OCI-LY3 (cell line): ENCODE data around the gene PIEZO2.

Experiments used
- H2AFZ ChIP-seq: fragments of 200-600, 300-600 bp; shearing (Covaris generic); 2 replicates; pipeline ENCODE4 v1.6.0; 2014; ENCODE audit warnings: antibody characterized with exemption, low read depth, low read length
- H3K27ac ChIP-seq: fragments of 200-600, 300-600 bp; sonication (generic); 2 replicates; pipeline ENCODE4 v1.5.1; 2014; ENCODE audit warnings: mild to moderate bottlenecking, low read length, moderate library complexity, mixed read lengths
- H3K27me3 ChIP-seq: fragments of 200-600, 300-600 bp; sonication (generic); 2 replicates; pipeline ENCODE4 v1.6.1; 2014; ENCODE audit warnings: low read depth, low read length, mixed read lengths
- H3K36me3 ChIP-seq: fragments of 200-600, 300-600 bp; sonication (generic); replicated peaks from 2 replicates; pipeline ENCODE3; 2014; ENCODE audit warnings: low read depth, low read length, mixed read lengths
- H3K4me1 ChIP-seq: fragments of 300-600, 200-600 bp; sonication (generic); 2 replicates; pipeline ENCODE4 v1.6.1; 2014; ENCODE audit warnings: low read length, mixed read lengths
- H3K4me2 ChIP-seq: fragments of 200-600, 300-600 bp; sonication (generic); 2 replicates; pipeline ENCODE4 v1.6.1; 2014; ENCODE audit warnings: low read length, mixed read lengths
- H3K4me3 ChIP-seq: fragments of 300-600, 200-600 bp; sonication (generic); 2 replicates; pipeline ENCODE4 v1.5.1; 2014; ENCODE audit warnings: antibody characterized with exemption, mild to moderate bottlenecking, low read length, moderate library complexity
- H3K79me2 ChIP-seq: fragments of 300-600, 200-600 bp; shearing (Covaris generic); 2 replicates; pipeline ENCODE4 v1.6.1; 2014; ENCODE audit warnings: mild to moderate bottlenecking, low read length, mixed read lengths
- H3K9ac ChIP-seq: fragments of 300-600, 200-600 bp; shearing (Covaris generic); 2 replicates; pipeline ENCODE4 v1.6.0; 2014; ENCODE audit warnings: mild to moderate bottlenecking, low read length, moderate library complexity
- H3K9me3 ChIP-seq: fragments of 200-600, 300-600 bp; shearing (Covaris generic); 2 replicates; pipeline ENCODE4 v1.6.1; 2014; ENCODE audit warnings: low read length, mixed read lengths; ENCODE audit not compliant: insufficient read depth
- H4K20me1 ChIP-seq: fragments of 200-600, 300-600 bp; sonication (generic); 2 replicates; pipeline ENCODE4 v1.6.1; 2016; ENCODE audit warnings: low read length, mixed read lengths; ENCODE audit not compliant: insufficient read depth
- CTCF ChIP-seq: fragments of 200-600, 300-600 bp; sonication (generic); IDR thresholded peaks from 2 replicates; pipeline ENCODE4 v1.5.1; 2014; ENCODE audit warnings: antibody characterized with exemption, low read length, low read depth
- EZH2phosphoT487 ChIP-seq: fragments of 200-600 bp; shearing (Covaris generic); IDR thresholded peaks from 2 replicates; pipeline ENCODE4 v1.6.1; 2018; ENCODE audit warnings: antibody characterized with exemption, mixed run types, low read depth

Gene PIEZO2

GRCh38 chr18:11070593-11070992 is 78.8 kb downstream of the PIEZO2 start:
- no peak overlapping the region for H3K4me2 ChIP-seq
- H4K20me1 ChIP-seq = no peaks in the 10 kb centered on the region
- H3K4me1 ChIP-seq = no peaks in the 10 kb centered on the region
- H3K27ac ChIP-seq = no peak overlapping the region
- no peak overlapping the region for H2AFZ ChIP-seq
- no peak for TF ChIP-seq CTCF
- no peak overlapping the region for H3K9ac ChIP-seq
- H3K79me2 ChIP-seq = no peaks in the 10 kb centered on the region
- H3K9me3 ChIP-seq = no peaks in the 10 kb centered on the region
- no peaks in the 10 kb centered on the region for H3K27me3 ChIP-seq
- no peaks in the 10 kb centered on the region for H3K36me3 ChIP-seq
- no peak overlapping the region for H3K4me3 ChIP-seq

- H3K9ac ChIP-seq = no peak overlapping the region
These were observed 83.3 kb downstream of the PIEZO2 start for GRCh38 chr18:11066038-11066437.

GRCh38 chr18:11064727-11065460 is 84.5 kb downstream of the PIEZO2 start:
- no peak for TF ChIP-seq EZH2phosphoT487
- TF ChIP-seq CTCF = no peak
- Histone ChIP-seq H3K27me3 (no peaks in the 10 kb centered on the region), H3K4me1 (no peaks in the 10 kb centered on the region), H3K36me3 (no peaks in the 10 kb centered on the region), H3K4me3 (no peak overlapping the region), H3K27ac (no peak overlapping the region), H3K79me2 (no peaks in the 10 kb centered on the region), H4K20me1 (no peaks in the 10 kb centered on the region), H2AFZ (no peak overlapping the region), H3K9ac (no peak overlapping the region), H3K9me3 (no peaks in the 10 kb centered on the region), H3K4me2 (no peak overlapping the region)

More at GRCh38 chr18:11066038-11066437, 83.3 kb downstream of the PIEZO2 start:
- Histone ChIP-seq H3K4me3 (no peak overlapping the region), H3K36me3 (no peaks in the 10 kb centered on the region), H3K9me3 (no peaks in the 10 kb centered on the region), H3K27me3 (no peaks in the 10 kb centered on the region), H3K79me2 (no peaks in the 10 kb centered on the region), H3K4me1 (no peaks in the 10 kb centered on the region), H4K20me1 (no peaks in the 10 kb centered on the region), H3K4me2 (no peak overlapping the region), H2AFZ (no peak overlapping the region), H3K27ac (no peak overlapping the region)
- no peak for TF ChIP-seq EZH2phosphoT487
- TF ChIP-seq CTCF = no peak

- no peaks in the 10 kb centered on the region for H3K79me2 ChIP-seq
- no peak overlapping the region for H3K4me3 ChIP-seq
- no peaks in the 10 kb centered on the region for H3K9me3 ChIP-seq
- no peak overlapping the region for H3K4me2 ChIP-seq
- H3K36me3 ChIP-seq = no peaks in the 10 kb centered on the region
- H4K20me1 ChIP-seq = no peaks in the 10 kb centered on the region
- H3K27me3 ChIP-seq = no peaks in the 10 kb centered on the region
- no peaks in the 10 kb centered on the region for H3K4me1 ChIP-seq
- no peak overlapping the region for H2AFZ ChIP-seq
- H3K9ac ChIP-seq = no peak overlapping the region
- no peak overlapping the region for H3K27ac ChIP-seq
- TF ChIP-seq CTCF (no peak), EZH2phosphoT487 (no peak)
These were observed 85.3 kb downstream of the PIEZO2 start for GRCh38 chr18:11064106-11064505.
